HG03565 (cell line): ENCODE data around the gene AP4B1.
A peak's percentile ranks its signal among the peaks of the same experiment; 100 is the strongest.

Experiments used
- ATAC-seq: cut with Tn5 transposase; IDR thresholded peaks from one replicate; pipeline ENCODE4 v1.9.1; 2021; ENCODE audit warnings: mild to moderate bottlenecking, moderate library complexity; ENCODE audit not compliant: unreplicated experiment

Gene AP4B1

GRCh38 chr1:113930499-113931161 lies 26.0 kb upstream of the AP4B1 start:
- peak; percentile 12 for ATAC-seq

GRCh38 chr1:113929750-113930498 lies 25.3 kb upstream of the AP4B1 start:
- ATAC-seq: peak; percentile 15

DNA sequence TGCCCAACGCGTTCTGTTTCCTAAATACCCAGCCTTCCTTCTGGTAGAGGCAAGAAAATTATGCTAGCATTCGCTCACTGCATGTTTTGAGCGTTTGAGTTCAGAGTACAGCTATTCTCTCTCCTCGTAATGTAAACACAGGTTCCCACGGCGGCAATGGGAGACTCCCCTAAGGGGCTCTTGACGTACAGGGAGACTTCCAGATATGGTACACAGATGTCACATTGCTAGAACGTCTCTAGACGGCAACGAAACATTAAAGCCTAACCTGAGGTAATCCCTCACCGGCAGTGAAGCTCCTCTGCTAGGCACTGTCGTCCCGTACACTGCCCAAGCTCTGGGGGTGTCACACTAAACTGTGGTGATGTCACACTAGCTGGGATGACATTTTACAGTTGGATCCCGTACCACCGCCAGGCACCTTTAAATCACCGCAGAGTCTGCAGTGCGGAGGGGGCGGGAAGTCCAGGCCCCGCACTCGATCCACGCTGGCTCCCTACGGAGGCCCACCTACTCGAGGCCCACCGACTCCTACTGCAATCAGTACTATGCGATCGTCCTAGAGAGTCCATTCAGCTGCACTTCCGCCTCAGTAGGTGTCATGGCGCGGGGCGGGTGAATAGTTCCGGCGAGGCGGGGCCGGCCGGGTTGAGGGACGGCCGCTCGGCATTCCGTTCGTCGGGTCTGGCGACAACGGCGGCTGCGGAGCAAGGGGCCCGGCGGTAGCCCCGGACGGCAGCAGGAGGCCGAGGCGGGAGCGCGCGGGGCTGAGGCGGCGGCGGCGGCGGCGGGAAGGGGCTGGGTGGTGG lies 24.5 kb upstream of the AP4B1 start, which contains the start of gene HIPK1:
TSS of gene HIPK1 (plus strand) at position 384 of the 809 bp plus-strand sequence.
- peak; percentile 58 for ATAC-seq

DNA sequence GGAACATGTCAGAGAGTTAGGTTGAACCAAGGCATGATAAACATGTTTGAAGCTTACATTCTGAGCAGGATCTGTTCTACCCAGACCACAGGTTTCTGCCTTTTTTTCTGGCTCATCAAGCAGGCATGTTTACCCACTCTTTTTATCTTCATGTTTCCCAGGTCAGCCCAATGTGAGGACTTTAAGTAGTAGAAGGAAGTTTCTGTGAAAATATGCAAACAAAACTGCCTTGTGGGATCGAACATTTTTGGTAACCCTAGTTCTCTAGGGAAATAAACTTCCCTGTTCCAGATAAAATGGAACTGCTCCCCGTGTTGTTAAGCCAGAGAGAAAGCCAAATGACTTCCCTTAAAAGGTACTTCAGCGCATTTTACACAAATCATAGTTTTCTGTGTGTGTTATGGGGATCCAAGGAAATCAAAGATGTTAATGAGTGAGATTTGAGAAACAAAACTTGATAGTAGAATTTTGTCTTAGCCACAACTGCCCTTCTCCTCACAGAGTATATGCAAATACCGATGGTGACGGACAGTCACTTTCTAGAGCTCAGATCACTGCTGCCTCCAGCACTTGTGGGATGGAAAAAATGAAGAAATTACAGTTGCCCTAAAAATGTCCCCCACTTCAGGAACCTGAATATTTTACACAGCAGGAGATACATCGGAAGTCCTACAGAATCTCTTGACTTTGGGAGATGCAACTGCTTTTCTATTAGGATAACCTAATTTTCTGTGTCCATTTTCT lies 23.8 kb upstream of the AP4B1 start:
- peak; percentile 28 for ATAC-seq

- ATAC-seq: no peak
Measured at GRCh38 chr1:113924473-113924872, 19.9 kb upstream of the AP4B1 start.

DNA sequence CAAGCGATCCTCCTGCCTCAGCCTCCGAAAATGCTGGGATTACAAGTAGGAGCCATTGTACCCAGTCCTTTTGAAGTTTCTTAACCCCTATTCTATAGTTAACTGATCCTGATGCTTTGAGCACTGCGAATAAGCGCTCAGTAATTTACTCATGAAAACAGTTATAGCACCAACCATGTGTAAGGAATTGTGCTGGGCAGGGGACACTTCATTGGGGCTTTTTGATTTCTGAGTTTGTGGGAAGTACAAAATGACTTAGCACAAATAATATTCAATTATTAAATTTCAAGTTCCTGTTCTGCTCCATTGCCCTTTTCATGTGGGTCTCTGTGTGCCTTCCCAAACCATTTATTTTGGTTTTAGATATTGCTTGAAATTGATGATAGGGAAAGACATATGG lies 18.4 kb upstream of the AP4B1 start:
- ATAC-seq: no peak

- no peak for ATAC-seq
Measured at GRCh38 chr1:113918243-113918642, 13.6 kb upstream of the AP4B1 start.

DNA sequence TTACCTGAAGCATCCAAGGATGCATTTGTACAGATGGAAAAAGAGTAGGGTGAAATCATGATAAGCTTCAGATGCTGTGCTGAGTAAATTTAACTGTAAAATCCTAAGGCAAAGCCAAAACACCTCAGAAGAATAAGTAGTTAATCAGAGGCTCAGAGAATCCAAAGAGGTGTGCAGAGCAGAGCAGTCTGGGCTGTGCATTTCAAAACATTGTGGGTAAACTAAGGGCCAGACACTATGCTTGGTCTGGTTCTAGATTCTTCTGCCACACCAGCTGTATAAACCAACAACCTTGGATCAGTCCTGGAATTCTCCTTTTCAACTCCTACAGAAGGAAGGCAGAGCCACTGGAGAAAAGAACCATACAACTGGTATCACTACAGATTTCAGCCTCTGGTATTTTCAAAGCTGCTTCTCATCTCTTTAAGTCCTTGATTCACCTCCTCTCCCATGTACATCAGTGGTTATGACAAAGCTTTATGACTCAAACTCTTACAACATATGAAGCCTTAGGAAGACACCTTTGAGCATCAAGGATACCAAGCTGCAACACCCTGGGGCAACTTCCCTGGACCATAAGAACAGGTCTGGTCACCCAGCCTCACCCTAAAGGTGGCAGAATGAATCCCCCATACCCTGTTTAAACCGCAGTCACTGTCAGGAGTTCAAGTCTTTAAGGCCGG lies 12.9 kb upstream of the AP4B1 start:
- ATAC-seq: no peak

DNA sequence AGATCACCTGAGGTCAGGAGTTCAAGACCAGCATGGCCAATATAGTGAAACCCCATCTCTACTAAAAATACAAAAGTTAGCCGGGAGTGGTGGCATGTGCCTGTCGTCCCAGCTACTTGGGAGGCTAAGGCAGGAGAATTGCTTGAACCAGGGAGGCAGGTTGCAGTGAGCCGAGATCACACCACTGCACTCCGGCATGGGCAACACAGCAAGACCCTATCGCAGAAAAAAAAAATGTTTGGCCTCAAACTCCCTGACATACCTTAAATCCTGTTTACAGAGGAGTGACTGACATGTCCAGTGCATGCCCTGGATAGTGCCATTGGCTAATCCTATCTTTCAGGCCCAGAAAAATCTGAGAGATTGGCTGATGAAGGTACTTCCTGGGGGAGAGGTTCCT lies 12.4 kb upstream of the AP4B1 start:
- ATAC-seq: no peak

DNA sequence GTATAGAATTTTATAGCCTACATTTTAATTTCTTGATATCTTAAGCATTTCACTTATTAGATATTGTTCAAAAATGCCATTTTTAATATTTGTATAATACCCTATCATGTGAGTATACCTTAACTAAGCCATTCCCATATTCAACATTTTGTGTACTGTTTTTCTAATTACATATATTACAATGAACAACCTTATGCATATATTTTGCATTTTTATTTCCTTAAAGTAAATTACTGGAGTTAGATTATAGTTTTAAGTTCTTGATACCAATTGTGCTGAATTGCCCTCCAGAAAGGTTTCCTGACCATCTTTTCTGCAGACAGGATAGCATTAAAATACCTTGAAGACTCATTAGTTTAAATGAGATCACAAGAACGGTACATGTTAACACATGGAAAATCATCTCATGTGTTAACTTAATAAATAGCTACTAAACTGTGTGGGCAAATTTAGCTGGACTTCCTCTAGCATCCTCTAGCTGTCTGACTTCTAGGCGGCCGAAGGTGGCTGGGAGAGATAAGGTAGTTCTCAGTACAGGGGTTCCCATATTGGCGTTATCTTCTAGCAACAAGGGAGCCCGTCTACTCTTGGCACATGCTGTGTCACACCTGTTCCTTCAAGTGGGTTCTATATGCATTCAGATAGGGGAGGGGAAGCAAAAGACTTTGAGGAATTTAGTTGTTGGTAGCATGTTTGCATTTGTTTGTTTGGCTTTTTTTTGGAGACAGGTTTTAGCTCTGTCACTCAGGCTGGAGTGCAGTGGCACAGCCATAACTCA lies 9.5 kb upstream of the AP4B1 start:
- no peak for ATAC-seq

DNA sequence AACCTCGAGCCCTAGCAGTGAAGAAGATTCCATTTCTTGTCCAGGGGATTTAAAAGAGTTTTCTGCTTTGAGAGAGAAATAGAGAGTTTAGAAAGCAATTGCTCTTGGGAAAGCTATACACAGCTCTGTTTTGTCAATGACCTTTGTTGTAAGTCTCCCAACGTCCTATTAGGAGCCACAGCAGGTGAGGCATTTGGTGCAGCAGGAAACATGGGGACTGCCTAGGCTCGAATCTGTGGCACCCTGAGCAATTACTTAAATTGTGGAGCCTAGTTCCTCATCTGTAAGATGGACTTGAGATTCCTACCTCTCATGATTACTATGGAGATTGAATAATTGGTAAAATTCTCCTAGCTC lies 8.7 kb upstream of the AP4B1 start:
- ATAC-seq: no peak

DNA sequence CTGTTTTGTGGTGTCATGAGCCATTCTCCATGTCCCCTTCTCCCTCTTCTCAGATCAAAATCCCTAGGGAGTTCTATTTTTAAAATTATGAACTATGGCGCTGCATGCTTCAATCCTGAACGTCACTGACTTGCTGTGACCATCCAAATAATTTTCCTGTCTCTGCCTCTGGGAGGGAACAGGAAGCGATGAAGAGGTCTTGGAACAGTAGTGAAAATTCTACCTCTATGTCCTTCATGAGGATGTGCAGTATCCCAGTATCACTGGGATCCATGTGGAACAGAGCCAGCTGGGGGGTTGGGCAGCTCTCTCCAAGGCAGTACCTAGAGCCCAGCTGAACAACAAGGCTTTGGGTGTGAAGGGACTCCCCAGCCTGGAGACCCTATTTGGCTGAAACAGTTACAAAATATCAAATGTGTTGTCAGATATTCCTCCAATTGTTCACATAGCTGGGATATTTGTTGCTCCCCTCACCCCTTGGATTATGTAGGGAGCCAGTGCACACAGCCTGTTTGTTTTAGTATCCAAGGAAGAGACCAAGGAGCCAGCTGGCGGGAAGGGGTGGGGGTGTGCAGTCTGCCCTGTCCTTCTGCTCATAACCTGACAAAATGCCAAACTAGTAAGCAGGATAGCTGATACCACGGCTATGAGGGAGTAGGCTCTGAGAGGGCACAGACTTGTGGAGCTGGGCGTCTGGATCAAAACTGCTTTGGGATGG lies 8.2 kb upstream of the AP4B1 start:
- no peak for ATAC-seq

DNA sequence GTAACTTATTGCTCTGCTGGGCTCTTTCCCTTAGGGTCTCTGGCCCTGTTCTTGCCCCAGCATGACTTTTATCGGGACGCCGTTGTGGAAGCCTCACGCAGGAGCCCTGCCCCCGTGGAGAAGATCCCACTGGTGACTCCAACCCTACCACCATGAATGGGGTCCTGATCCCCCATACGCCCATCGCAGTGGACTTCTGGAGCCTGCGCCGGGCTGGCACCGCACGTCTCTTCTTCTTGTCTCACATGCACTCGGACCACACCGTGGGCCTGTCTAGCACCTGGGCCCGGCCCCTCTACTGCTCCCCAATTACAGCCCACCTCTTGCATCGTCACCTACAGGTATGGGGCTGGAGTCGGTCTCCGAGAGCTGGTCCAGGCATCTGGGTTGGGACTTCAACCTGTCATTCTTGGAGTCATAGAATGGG lies 849 bp upstream of the AP4B1 start:
- no peak for ATAC-seq

DNA sequence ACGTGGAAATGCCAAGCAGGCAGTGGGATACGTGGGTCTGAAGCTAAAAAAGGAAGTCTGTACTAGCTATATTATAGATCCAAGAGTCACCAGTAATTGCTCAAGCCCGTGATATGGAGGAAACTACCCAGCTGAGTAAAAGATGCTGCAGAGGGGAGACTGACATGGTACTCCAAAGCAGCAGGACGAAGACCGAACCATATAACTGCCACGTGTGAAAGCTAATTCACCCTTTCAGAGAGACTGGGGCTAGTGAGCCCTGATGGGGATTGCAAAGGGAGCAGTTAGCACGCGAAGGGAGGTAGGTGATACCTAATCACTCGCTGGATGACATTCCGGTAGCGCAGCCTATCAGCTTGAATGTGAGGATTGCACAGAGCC lies 316 bp downstream of the AP4B1 start:
- ATAC-seq: peak; percentile 23

DNA sequence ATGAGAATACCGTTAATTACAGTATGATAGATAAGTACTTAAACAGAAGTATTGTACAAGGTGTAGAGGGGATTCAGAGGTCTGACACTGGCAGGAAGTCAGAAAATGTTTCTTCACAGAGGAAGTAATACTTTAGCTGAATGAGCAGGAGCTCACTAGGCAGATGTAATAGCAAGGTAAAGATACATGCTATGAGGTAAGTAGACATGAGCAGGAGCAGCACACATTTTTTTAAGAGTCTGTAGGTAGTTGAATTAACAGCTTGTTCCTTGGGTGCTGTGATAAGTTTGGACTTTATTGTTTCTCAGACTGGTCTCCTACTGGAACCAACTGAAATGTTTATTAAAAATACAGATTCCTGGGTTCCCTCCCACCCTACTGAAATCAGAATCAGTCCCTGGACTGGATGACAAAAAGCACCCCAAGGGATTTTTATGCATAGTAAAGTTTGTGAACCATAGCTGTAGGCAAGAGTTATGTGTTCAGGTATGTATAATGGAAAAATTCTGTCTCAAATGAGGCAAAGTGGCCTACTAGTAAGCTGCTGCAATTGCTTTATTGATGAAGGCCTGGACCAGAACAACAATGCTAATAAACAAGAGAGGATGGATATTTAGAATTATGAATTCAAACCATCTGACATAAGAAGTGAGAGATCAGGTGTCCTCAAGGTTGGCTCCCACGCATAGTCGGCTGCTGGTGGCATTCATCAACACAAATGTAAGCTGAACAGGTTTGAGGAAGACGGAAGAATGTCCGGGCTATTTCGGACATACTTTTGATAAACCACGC lies 902 bp downstream of the AP4B1 start:
- ATAC-seq: no peak

DNA sequence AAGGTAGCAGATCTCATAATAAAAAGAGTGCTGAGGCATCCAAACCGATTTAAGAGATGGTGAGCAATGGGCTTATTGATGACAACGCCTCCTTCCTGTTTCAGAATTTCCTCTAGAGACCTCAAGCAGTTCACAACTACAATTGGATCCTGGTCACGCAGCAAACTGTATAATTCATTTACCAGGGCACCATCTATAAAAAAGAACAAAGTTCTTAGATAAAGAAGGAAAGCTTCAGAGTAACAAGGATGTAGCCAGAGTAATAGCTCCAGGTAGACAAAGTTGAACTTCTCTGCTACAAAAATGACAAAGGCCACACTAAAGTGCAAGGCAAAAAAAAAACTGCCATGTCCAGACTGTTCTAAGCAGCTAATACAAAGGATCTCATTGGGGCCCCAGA lies 3.4 kb downstream of the AP4B1 start:
- no peak for ATAC-seq

DNA sequence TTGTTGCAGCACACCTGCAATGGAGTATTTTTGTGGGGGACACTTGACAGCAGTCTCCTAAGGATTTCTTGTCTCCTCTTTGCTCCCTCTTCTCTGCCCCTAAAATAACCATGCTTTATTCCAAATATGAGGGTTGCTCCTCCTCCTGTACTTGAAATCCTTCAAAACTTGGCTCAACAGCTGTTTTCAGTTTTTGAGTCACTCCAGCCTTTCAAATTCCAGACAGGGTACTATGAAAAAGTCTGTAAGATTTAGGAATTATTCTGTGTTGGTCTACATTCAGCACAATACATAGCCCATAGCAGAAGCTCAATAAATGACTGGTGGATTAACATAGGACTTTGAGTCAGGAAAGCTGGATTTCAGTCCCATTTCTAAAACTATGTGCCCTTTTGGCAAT lies 5.5 kb downstream of the AP4B1 start:
- no peak for ATAC-seq

DNA sequence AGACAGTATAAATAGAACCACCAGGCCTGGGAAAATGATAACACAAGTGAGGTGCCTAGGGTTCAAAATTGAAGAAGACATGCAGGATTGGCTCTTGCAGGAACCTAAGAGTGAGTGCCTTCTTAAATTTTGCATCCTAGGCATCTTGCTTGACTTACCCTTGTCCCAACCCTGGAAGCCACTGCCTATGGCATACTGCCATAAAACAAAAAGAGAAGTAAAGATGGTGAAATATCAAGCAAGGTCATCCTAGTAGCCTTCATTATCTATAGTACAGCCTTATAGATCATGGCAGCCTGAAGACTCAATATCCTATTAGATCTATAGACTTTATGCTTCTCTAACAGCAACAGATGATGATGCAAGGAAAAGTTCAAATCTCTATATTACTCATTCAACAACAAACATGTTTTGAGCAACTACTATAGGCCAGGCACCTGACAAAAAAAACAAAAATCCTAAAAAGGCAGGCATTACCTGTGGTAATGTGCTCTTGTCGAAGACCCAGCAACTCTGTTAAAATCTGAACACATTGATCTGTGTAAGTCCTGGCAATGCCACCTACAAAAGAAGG lies 6.3 kb downstream of the AP4B1 start:
- ATAC-seq: no peak
